Hepatocyte (in vitro differentiated cells): ENCODE measurements around the gene SKIDA1.

Source experiments
- EZH2 ChIP-seq: fragments of 200-600 bp; sonication (generic); IDR thresholded peaks from 2 replicates; pipeline ENCODE4 v1.6.1; 2016; ENCODE audit warnings: antibody characterized with exemption, mild to moderate bottlenecking, borderline replicate concordance
- TF ChIP-seq, protein P1 (sequence below): fragments of 200-600 bp; sonication (generic); IDR thresholded peaks from 2 replicates; pipeline ENCODE4 v1.5.1; 2016; ENCODE audit warnings: antibody characterized with exemption, mild to moderate bottlenecking; ENCODE audit not compliant: poor library complexity

DNA sequence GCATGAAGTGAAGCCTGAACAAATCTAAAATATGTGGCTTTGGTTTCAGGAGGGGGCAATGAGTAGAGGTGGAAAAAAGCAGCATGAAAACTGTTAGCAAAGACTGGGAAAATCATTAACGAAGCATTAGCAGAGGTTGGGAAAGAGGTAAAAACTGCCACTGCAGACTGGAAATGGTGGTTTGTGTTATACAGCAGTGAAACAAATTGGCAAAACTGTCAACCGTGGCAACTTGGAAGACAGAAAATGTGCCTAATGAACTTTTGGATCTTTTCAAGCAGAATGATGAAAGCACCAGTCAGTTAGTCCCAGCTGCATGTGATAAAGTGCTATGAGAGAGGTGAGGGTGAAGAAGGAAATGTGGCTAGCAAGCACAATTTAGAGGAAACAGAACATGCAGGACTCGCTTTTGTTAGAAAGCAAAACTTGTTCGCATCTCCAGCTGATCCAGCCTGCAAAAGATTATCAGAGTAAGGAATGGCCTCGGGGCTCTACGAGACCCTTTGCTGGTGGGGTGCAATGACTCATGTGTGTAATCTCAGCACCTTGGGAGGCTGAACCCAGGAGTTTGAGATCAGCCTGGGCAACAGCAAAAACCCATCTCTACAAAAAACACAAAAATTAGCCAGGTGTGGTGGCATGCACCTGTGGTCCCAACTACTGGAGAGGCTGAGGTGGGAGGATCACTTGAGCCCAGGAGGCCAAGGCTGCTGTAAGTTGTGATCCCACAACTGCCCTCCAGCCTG is 45.7 kb downstream of the SKIDA1 start:
- TF ChIP-seq, protein P1, sequence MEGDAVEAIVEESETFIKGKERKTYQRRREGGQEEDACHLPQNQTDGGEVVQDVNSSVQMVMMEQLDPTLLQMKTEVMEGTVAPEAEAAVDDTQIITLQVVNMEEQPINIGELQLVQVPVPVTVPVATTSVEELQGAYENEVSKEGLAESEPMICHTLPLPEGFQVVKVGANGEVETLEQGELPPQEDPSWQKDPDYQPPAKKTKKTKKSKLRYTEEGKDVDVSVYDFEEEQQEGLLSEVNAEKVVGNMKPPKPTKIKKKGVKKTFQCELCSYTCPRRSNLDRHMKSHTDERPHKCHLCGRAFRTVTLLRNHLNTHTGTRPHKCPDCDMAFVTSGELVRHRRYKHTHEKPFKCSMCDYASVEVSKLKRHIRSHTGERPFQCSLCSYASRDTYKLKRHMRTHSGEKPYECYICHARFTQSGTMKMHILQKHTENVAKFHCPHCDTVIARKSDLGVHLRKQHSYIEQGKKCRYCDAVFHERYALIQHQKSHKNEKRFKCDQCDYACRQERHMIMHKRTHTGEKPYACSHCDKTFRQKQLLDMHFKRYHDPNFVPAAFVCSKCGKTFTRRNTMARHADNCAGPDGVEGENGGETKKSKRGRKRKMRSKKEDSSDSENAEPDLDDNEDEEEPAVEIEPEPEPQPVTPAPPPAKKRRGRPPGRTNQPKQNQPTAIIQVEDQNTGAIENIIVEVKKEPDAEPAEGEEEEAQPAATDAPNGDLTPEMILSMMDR: no peak
- no peak for TF ChIP-seq EZH2
